ENCODE data around the gene WWC2.

Gene WWC2

DNA sequence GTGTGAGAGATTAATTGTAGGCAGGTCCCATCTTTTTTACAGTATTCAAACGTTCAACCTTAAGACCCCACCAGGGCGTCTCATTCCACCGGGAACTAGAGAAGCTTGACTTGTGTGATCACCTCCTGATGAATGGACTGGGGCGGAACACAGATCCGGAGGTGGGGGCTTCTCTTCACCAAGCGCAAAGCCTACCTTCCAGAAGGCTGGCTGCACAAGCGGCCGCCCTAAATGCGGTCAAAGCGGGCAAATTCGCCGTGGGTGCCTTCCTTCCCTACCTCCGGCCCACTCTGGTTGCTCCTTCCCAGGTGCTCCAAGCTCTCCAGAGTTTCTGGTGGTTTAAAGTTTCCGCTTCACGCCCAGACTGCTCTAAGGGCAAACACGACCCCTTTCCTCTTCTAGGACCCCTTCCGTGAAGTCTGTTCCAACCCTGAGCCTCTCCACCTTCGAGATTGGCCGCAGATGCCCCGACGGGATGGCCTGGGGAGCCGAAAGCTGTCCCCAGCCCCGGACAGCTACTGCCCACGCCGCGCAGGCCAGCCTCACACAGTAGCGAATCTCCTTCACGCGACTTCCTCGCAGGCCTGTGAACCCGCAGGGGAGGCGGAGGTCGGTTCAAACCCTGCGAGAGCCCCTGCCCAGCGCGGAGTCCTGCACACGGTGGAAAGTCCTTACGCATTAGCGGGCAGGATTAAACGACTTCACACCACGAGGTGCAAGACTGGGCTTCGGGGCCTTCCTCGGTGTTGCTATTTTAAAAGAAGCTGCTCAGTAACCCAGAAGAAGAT lies 1.6 kb upstream of the WWC2 start:
- Histone ChIP-seq H3K27ac (ENCODE audit: low read length) (no peak overlapping the region), H3K9ac (ENCODE audit: low read length) (no peak overlapping the region)

DNA sequence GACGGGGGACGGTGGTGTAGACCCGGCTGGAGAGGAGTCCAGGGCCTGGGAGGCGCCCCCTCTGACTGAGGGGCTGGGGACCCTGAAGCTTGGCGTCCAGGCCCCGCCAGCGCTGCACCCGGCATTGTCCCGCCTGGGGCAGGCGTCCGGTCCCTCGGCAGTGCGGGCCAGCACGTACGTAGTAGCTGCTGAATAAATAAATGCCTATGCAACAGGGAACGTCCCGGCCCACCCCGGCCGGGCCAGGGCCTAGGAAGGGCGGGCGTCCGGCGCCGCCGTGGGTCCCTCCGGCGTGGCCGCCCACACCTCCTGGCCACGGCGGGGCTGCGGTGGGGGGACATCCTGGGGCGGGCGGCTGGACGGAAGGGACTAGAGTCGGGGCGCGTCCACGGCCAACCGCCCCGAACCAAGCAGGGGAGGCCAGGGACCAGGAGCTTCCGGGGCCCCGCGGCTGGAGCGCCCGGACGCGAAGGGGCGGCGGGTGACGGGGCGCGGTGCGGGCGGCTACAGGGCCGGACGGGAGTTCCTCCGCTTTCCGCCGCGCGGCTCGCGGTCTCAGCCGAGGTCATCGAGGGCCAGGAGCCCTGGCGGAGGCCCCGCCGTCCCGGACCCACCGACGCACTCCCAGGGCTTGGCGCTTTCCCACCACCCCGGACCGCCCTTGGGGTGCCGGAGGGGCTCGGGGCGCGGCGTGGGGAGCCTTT lies 886 bp upstream of the WWC2 start:
- Histone ChIP-seq H3K9ac (ENCODE audit: low read length) (no peak overlapping the region), H3K4me2 (ENCODE audit: low read length) (no peak overlapping the region), H4K20me1 (ENCODE audit: insufficient read depth, low read length) (no peaks in the 10 kb centered on the region), H3K4me3 (ENCODE audit: low read length) (no peak overlapping the region), H3K36me3 (replicated peaks; ENCODE audit: low read depth, low read length) (no peaks in the 10 kb centered on the region), H3K27ac (ENCODE audit: low read length) (no peak overlapping the region), H3K9me3 (ENCODE audit: insufficient read depth, low read length) (no peaks in the 10 kb centered on the region), H3K79me2 (ENCODE audit: low read length) (no peaks in the 10 kb centered on the region), H3K4me1 (ENCODE audit: low read length) (peaks cover 19% of the 10 kb centered on the region), H3K27me3 (ENCODE audit: low read depth, low read length) (no peaks in the 10 kb centered on the region), H2AFZ (ENCODE audit: low read depth, low read length) (no peak overlapping the region)
- TF ChIP-seq, protein P1, sequence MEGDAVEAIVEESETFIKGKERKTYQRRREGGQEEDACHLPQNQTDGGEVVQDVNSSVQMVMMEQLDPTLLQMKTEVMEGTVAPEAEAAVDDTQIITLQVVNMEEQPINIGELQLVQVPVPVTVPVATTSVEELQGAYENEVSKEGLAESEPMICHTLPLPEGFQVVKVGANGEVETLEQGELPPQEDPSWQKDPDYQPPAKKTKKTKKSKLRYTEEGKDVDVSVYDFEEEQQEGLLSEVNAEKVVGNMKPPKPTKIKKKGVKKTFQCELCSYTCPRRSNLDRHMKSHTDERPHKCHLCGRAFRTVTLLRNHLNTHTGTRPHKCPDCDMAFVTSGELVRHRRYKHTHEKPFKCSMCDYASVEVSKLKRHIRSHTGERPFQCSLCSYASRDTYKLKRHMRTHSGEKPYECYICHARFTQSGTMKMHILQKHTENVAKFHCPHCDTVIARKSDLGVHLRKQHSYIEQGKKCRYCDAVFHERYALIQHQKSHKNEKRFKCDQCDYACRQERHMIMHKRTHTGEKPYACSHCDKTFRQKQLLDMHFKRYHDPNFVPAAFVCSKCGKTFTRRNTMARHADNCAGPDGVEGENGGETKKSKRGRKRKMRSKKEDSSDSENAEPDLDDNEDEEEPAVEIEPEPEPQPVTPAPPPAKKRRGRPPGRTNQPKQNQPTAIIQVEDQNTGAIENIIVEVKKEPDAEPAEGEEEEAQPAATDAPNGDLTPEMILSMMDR (IDR thresholded peaks at IDR 0.05; ENCODE audit: low read depth, low read length) = no peak
- no peak for TF ChIP-seq EZH2phosphoT487 (IDR thresholded peaks at IDR 0.05; ENCODE audit: low read depth)

More for the DNA sequence above, 1.6 kb upstream of the WWC2 start:
- Histone ChIP-seq H4K20me1 (ENCODE audit: insufficient read depth, low read length) (no peaks in the 10 kb centered on the region), H3K4me3 (ENCODE audit: low read length) (no peak overlapping the region), H3K4me1 (ENCODE audit: low read length) (peaks cover 19% of the 10 kb centered on the region), H3K79me2 (ENCODE audit: low read length) (no peaks in the 10 kb centered on the region), H3K36me3 (replicated peaks; ENCODE audit: low read depth, low read length) (no peaks in the 10 kb centered on the region), H3K9me3 (ENCODE audit: insufficient read depth, low read length) (no peaks in the 10 kb centered on the region), H2AFZ (ENCODE audit: low read depth, low read length) (no peak overlapping the region), H3K4me2 (ENCODE audit: low read length) (no peak overlapping the region), H3K27me3 (ENCODE audit: low read depth, low read length) (no peaks in the 10 kb centered on the region)
- TF ChIP-seq, protein P1 (IDR thresholded peaks at IDR 0.05; ENCODE audit: low read depth, low read length) = no peak
- no peak for TF ChIP-seq EZH2phosphoT487 (IDR thresholded peaks at IDR 0.05; ENCODE audit: low read depth)

DNA sequence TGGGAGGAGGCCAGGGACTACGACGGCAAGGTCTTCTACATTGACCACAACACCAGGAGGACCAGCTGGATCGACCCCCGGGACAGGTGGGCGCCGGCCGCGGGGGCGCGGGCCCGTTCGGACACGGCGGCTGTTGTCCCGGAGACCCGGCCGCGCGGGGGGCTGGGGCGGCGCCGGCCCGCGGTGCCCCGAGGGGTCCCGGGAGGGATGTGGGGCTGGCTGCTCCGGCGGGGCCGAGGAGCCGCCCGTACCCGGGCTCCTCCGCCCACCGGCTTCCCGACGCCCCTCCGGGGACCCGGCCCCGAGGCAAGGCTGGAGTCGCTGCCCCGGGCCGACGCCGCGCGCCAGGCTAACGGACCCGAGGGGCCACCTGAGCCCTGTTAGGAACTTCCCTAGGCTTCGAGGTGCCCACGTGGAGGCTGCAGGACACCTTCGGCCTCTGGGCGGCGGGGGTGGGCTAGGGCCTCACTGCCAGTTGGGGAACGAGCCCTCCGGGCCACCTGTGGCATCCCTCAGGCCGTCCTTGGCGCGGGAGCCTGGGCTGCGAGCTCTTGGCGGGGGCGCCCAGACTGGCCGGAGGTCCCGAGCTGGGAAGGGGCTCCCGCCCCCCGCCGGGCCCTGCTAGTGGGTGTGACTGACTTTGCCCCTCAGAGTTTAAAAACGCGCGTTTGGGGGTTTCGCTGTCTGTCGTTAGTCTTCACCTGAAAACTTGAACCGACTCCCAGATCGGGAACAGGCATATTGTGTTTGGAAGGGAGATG lies 660 bp downstream of the WWC2 start:
- Histone ChIP-seq H3K27me3 (ENCODE audit: low read depth, low read length) (no peaks in the 10 kb centered on the region), H4K20me1 (ENCODE audit: insufficient read depth, low read length) (no peaks in the 10 kb centered on the region), H3K4me3 (ENCODE audit: low read length) (no peak overlapping the region), H3K9ac (ENCODE audit: low read length) (no peak overlapping the region), H3K27ac (ENCODE audit: low read length) (no peak overlapping the region), H3K9me3 (ENCODE audit: insufficient read depth, low read length) (no peaks in the 10 kb centered on the region), H3K4me2 (ENCODE audit: low read length) (no peak overlapping the region), H3K4me1 (ENCODE audit: low read length) (peaks cover 11% of the 10 kb centered on the region), H2AFZ (ENCODE audit: low read depth, low read length) (no peak overlapping the region), H3K79me2 (ENCODE audit: low read length) (no peaks in the 10 kb centered on the region), H3K36me3 (replicated peaks; ENCODE audit: low read depth, low read length) (no peaks in the 10 kb centered on the region)
- no peak for TF ChIP-seq EZH2phosphoT487 (IDR thresholded peaks at IDR 0.05; ENCODE audit: low read depth)
- TF ChIP-seq, protein P1 (IDR thresholded peaks at IDR 0.05; ENCODE audit: low read depth, low read length) = no peak

DNA sequence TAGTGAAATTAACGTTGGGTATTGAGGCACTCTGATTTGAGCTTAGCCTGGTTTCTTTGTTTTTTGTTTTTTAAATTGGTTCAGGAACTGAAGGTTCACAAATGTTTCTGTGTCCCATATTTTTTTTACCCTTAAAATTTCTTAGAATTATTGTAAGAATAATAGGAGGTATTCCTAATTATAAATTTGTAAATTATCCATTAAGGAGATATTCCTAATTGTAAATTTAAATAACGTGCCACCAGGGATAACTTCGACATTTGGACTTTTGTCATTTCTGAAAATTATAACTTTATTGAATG lies 1.2 kb downstream of the WWC2 start:
- TF ChIP-seq, protein P1 (IDR thresholded peaks at IDR 0.05; ENCODE audit: low read depth, low read length) = no peak
- TF ChIP-seq EZH2phosphoT487 (IDR thresholded peaks at IDR 0.05; ENCODE audit: low read depth) = no peak
- H3K9ac ChIP-seq (ENCODE audit: low read length) = no peak overlapping the region
- H3K27me3 ChIP-seq (ENCODE audit: low read depth, low read length) = no peaks in the 10 kb centered on the region
- no peaks in the 10 kb centered on the region for H4K20me1 ChIP-seq (ENCODE audit: insufficient read depth, low read length)
- no peaks in the 10 kb centered on the region for H3K36me3 ChIP-seq (replicated peaks; ENCODE audit: low read depth, low read length)
- H3K4me2 ChIP-seq (ENCODE audit: low read length) = no peak overlapping the region; the same call in 1 of the 2 replicates
- peaks cover 8% of the 10 kb centered on the region for H3K4me1 ChIP-seq (ENCODE audit: low read length)
- no peak overlapping the region for H2AFZ ChIP-seq (ENCODE audit: low read depth, low read length)
- H3K79me2 ChIP-seq (ENCODE audit: low read length) = no peaks in the 10 kb centered on the region
- H3K27ac ChIP-seq (ENCODE audit: low read length) = no peak overlapping the region
- H3K4me3 ChIP-seq (ENCODE audit: low read length) = no peak overlapping the region
- H3K9me3 ChIP-seq (ENCODE audit: insufficient read depth, low read length) = no peaks in the 10 kb centered on the region
